Mesendoderm (in vitro differentiated cells): ENCODE results near the gene COL19A1.

Experiments
- DNase-seq: peaks from one replicate; pipeline ENCODE4 v3.0.0; 2013
- H2AK5ac ChIP-seq: 2 replicates; pipeline ENCODE4 v1.6.1; 2013; ENCODE audit warnings: low read length, inconsistent platforms
- H2BK120ac ChIP-seq: 2 replicates; pipeline ENCODE4 v1.6.1; 2013; ENCODE audit warnings: low read depth, mild to moderate bottlenecking, low read length, moderate library complexity, mixed read lengths
- H2BK15ac ChIP-seq: replicated peaks from 2 replicates; pipeline ENCODE4 v1.6.1; 2013; ENCODE audit warnings: low read depth, mild to moderate bottlenecking, moderate library complexity
- H2BK5ac ChIP-seq: 2 replicates; pipeline ENCODE4 v1.6.1; 2013; ENCODE audit warnings: low read length, inconsistent platforms
- H3K18ac ChIP-seq: 2 replicates; pipeline ENCODE4 v1.6.1; 2013; ENCODE audit warnings: mild to moderate bottlenecking, low read length, mixed read lengths
- H3K23ac ChIP-seq: one replicate; pipeline ENCODE4 v1.6.1; 2013; ENCODE audit warnings: low read length
- H3K27ac ChIP-seq: 2 replicates; pipeline ENCODE4 v1.5.1; 2013; ENCODE audit warnings: low read depth, mild to moderate bottlenecking, inconsistent platforms, low read length, moderate library complexity
- H3K27me3 ChIP-seq: 2 replicates; pipeline ENCODE4 v1.6.1; 2013; ENCODE audit warnings: low read length, control low read depth, mild to moderate bottlenecking, inconsistent platforms; ENCODE audit not compliant: insufficient read depth, poor library complexity
- H3K36me3 ChIP-seq: 2 replicates; pipeline ENCODE4 v1.6.1; 2013; ENCODE audit warnings: low read length, inconsistent platforms; ENCODE audit not compliant: control insufficient read depth, insufficient read depth
- H3K4ac ChIP-seq: one replicate; pipeline ENCODE4 v1.6.1; 2013; ENCODE audit warnings: low read depth, mild to moderate bottlenecking, low read length, moderate library complexity
- H3K4me1 ChIP-seq: 2 replicates; pipeline ENCODE4 v1.6.1; 2013; ENCODE audit warnings: low read depth, low read length, inconsistent platforms; ENCODE audit not compliant: control insufficient read depth
- H3K4me2 ChIP-seq: 2 replicates; pipeline ENCODE4 v1.6.1; 2013; ENCODE audit warnings: low read length
- H3K4me3 ChIP-seq: 2 replicates; pipeline ENCODE4 v1.5.1; 2013; ENCODE audit warnings: mild to moderate bottlenecking, low read length
- H3K56ac ChIP-seq: one replicate; pipeline ENCODE4 v1.6.1; 2013; ENCODE audit warnings: low read length
- H3K79me1 ChIP-seq: 2 replicates; pipeline ENCODE4 v1.6.1; 2013; ENCODE audit warnings: low read length, inconsistent platforms
- H3K79me2 ChIP-seq: 2 replicates; pipeline ENCODE4 v1.6.1; 2013; ENCODE audit warnings: mild to moderate bottlenecking, low read length; ENCODE audit not compliant: control insufficient read depth, insufficient read depth
- H3K9ac ChIP-seq: 2 replicates; pipeline ENCODE4 v1.6.1; 2013; ENCODE audit warnings: low read length, inconsistent platforms
- H4K5ac ChIP-seq: one replicate; pipeline ENCODE4 v1.6.1; 2013; ENCODE audit warnings: low read length
- H4K8ac ChIP-seq: one replicate; pipeline ENCODE4 v1.6.1; 2013; ENCODE audit warnings: low read depth, mild to moderate bottlenecking, control low read depth, low read length, moderate library complexity
- WGBS: extraction: QIAGEN DNeasy Blood & Tissue Kit; methylation state at CpG from one replicate; pipeline ENCODE4 v1.1.7; 2013; ENCODE audit warnings: low lambda C conversion rate, missing lambda C conversion rate; ENCODE audit not compliant: insufficient coverage; ENCODE audit errors: extremely low coverage; 5-methylcytosine and 5-hydroxymethylcytosine counted together

Gene COL19A1

GRCh38 chr6:69942485-69942884 lies 76.1 kb downstream of the COL19A1 start:
- Histone ChIP-seq H3K4me1 (no peaks in the 10 kb centered on the region), H2BK5ac (no peak overlapping the region), H3K79me2 (no peaks in the 10 kb centered on the region), H3K9ac (no peak overlapping the region), H2BK15ac (no peak overlapping the region), H3K27me3 (no peaks in the 10 kb centered on the region), H3K23ac (no peak overlapping the region), H4K8ac (no peak overlapping the region), H3K4ac (no peak overlapping the region), H3K56ac (no peak overlapping the region), H4K5ac (no peak overlapping the region), H2AK5ac (no peak overlapping the region), H3K4me3 (no peak overlapping the region), H3K36me3 (no peaks in the 10 kb centered on the region), H3K27ac (no peak overlapping the region), H3K4me2 (no peak overlapping the region), H3K79me1 (no peaks in the 10 kb centered on the region), H3K18ac (no peak overlapping the region), H2BK120ac (no peak overlapping the region)
- no CpG with 5 or more reads among the region's 2 CpGs for WGBS
- no peak for DNase-seq

GRCh38 chr6:69945192-69945591 lies 78.8 kb downstream of the COL19A1 start:
- no peaks in the 10 kb centered on the region for H3K4me1 ChIP-seq

GRCh38 chr6:69948479-69949114 lies 82.2 kb downstream of the COL19A1 start:
- no peak overlapping the region for H3K18ac ChIP-seq
- H3K79me1 ChIP-seq: no peaks in the 10 kb centered on the region
- H2BK15ac ChIP-seq: no peak overlapping the region
- no peak for DNase-seq
- H4K5ac ChIP-seq: no peak overlapping the region
- H3K27me3 ChIP-seq: no peaks in the 10 kb centered on the region
- H3K27ac ChIP-seq: no peak overlapping the region
- H3K4ac ChIP-seq: no peak overlapping the region
- H2BK120ac ChIP-seq: no peak overlapping the region
- H3K56ac ChIP-seq: no peak overlapping the region
- H2AK5ac ChIP-seq: no peak overlapping the region
- WGBS: no CpG with 5 or more reads among the region's 1 CpG
- H3K36me3 ChIP-seq: no peaks in the 10 kb centered on the region
- no peak overlapping the region for H3K9ac ChIP-seq
- no peaks in the 10 kb centered on the region for H3K4me1 ChIP-seq
- H4K8ac ChIP-seq: no peak overlapping the region
- H2BK5ac ChIP-seq: no peak overlapping the region
- no peak overlapping the region for H3K4me3 ChIP-seq
- H3K79me2 ChIP-seq: no peaks in the 10 kb centered on the region
- H3K4me2 ChIP-seq: no peak overlapping the region
- H3K23ac ChIP-seq: no peak overlapping the region

More at GRCh38 chr6:69945192-69945591, 78.8 kb downstream of the COL19A1 start:
- H3K79me2 ChIP-seq: no peaks in the 10 kb centered on the region
- no peak overlapping the region for H3K27ac ChIP-seq
- no peak overlapping the region for H3K23ac ChIP-seq
- no peak overlapping the region for H2BK15ac ChIP-seq
- no peaks in the 10 kb centered on the region for H3K79me1 ChIP-seq
- H3K56ac ChIP-seq: no peak overlapping the region
- H3K9ac ChIP-seq: no peak overlapping the region
- H3K4ac ChIP-seq: no peak overlapping the region
- no peak overlapping the region for H4K5ac ChIP-seq
- WGBS: 63% methylated on average over 1 of the region's 1 CpG
- H3K27me3 ChIP-seq: no peaks in the 10 kb centered on the region
- H3K4me2 ChIP-seq: no peak overlapping the region
- no peak for DNase-seq
- H2BK5ac ChIP-seq: no peak overlapping the region
- no peak overlapping the region for H3K4me3 ChIP-seq
- no peak overlapping the region for H4K8ac ChIP-seq
- H3K36me3 ChIP-seq: no peaks in the 10 kb centered on the region
- H3K18ac ChIP-seq: no peak overlapping the region
- no peak overlapping the region for H2BK120ac ChIP-seq
- H2AK5ac ChIP-seq: no peak overlapping the region

- no peaks in the 10 kb centered on the region for H3K36me3 ChIP-seq
- no peak overlapping the region for H2AK5ac ChIP-seq
- no peak overlapping the region for H3K4me3 ChIP-seq
- H3K18ac ChIP-seq: no peak overlapping the region
- H2BK5ac ChIP-seq: no peak overlapping the region
- no peak overlapping the region for H4K8ac ChIP-seq
- no CpG with 5 or more reads among the region's 1 CpG for WGBS
- H3K23ac ChIP-seq: no peak overlapping the region
- no peaks in the 10 kb centered on the region for H3K4me1 ChIP-seq
- no peaks in the 10 kb centered on the region for H3K79me1 ChIP-seq
- H3K4me2 ChIP-seq: no peak overlapping the region
- H2BK120ac ChIP-seq: no peak overlapping the region
- no peaks in the 10 kb centered on the region for H3K79me2 ChIP-seq
- H2BK15ac ChIP-seq: no peak overlapping the region
- no peak overlapping the region for H3K56ac ChIP-seq
- no peaks in the 10 kb centered on the region for H3K27me3 ChIP-seq
- H3K9ac ChIP-seq: no peak overlapping the region
- DNase-seq: no peak
- H3K27ac ChIP-seq: no peak overlapping the region
- H3K4ac ChIP-seq: no peak overlapping the region
- H4K5ac ChIP-seq: no peak overlapping the region
These were observed 87.1 kb downstream of the COL19A1 start for GRCh38 chr6:69953491-69953890.

GRCh38 chr6:69954733-69955132 lies 88.4 kb downstream of the COL19A1 start:
- H3K27me3 ChIP-seq: no peaks in the 10 kb centered on the region
- no peak overlapping the region for H3K18ac ChIP-seq
- no peaks in the 10 kb centered on the region for H3K36me3 ChIP-seq
- H2BK15ac ChIP-seq: no peak overlapping the region
- no peak overlapping the region for H2AK5ac ChIP-seq
- no peak overlapping the region for H3K27ac ChIP-seq
- H4K5ac ChIP-seq: no peak overlapping the region
- no peak overlapping the region for H3K4me2 ChIP-seq
- WGBS: no CpG with 5 or more reads among the region's 1 CpG
- no peak overlapping the region for H3K4me3 ChIP-seq
- no peak for DNase-seq
- H3K4ac ChIP-seq: no peak overlapping the region
- H3K4me1 ChIP-seq: no peaks in the 10 kb centered on the region
- H2BK120ac ChIP-seq: no peak overlapping the region
- H2BK5ac ChIP-seq: no peak overlapping the region
- no peak overlapping the region for H3K56ac ChIP-seq
- H3K23ac ChIP-seq: no peak overlapping the region
- H3K9ac ChIP-seq: no peak overlapping the region
- no peaks in the 10 kb centered on the region for H3K79me2 ChIP-seq
- H3K79me1 ChIP-seq: no peaks in the 10 kb centered on the region
- H4K8ac ChIP-seq: no peak overlapping the region

- H3K79me1 ChIP-seq: no peaks in the 10 kb centered on the region
- no peak overlapping the region for H4K5ac ChIP-seq
- H3K4me1 ChIP-seq: no peaks in the 10 kb centered on the region
- H2BK15ac ChIP-seq: no peak overlapping the region
- H2AK5ac ChIP-seq: no peak overlapping the region
- no peak overlapping the region for H3K4ac ChIP-seq
- no peak overlapping the region for H3K9ac ChIP-seq
- no peak overlapping the region for H3K18ac ChIP-seq
- H3K27ac ChIP-seq: no peak overlapping the region
- no peaks in the 10 kb centered on the region for H3K79me2 ChIP-seq
- DNase-seq: no peak
- no CpG with 5 or more reads among the region's 3 CpGs for WGBS
- no peaks in the 10 kb centered on the region for H3K27me3 ChIP-seq
- H3K4me2 ChIP-seq: no peak overlapping the region
- H2BK120ac ChIP-seq: no peak overlapping the region
- H3K23ac ChIP-seq: no peak overlapping the region
- H3K56ac ChIP-seq: no peak overlapping the region
- no peak overlapping the region for H4K8ac ChIP-seq
- no peak overlapping the region for H3K4me3 ChIP-seq
- no peak overlapping the region for H2BK5ac ChIP-seq
- H3K36me3 ChIP-seq: no peaks in the 10 kb centered on the region
These were observed 91.7 kb downstream of the COL19A1 start for GRCh38 chr6:69957985-69958559.
